HG02973 (cell line): ENCODE measurements around the gene STXBP2.

Experiments
- ATAC-seq: cut with Tn5 transposase; IDR thresholded peaks from one replicate; pipeline ENCODE4 v1.9.1; 2021; ENCODE audit warnings: moderate library complexity; ENCODE audit not compliant: unreplicated experiment

Gene STXBP2

GRCh38 chr19:7636691-7637373 is at the start of gene STXBP2:
STXBP2 (plus strand) TSS chr19:7637110; CDS start chr19:7637150, 40 bp downstream.
- peak; percentile 49 for ATAC-seq

DNA sequence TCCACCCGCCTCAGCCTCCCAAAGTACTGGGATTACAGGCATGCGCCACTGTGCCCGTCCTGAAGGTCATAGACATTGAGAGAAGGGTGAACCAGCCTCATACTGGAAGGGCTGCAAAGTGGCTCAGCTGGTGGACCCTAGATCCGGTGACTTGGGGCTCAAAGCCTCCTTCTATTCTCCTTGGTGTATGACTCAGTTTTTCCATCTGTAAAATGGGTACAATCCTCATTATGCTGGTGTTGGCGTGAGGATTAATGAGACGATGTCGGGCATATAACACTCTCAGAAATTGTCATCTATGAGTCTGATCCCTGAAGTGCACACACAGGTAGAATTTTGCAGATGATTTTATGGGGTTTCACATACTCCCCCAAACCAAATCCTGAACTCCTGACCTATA is 47.1 kb upstream of the STXBP2 start:
- ATAC-seq, result no peak

DNA sequence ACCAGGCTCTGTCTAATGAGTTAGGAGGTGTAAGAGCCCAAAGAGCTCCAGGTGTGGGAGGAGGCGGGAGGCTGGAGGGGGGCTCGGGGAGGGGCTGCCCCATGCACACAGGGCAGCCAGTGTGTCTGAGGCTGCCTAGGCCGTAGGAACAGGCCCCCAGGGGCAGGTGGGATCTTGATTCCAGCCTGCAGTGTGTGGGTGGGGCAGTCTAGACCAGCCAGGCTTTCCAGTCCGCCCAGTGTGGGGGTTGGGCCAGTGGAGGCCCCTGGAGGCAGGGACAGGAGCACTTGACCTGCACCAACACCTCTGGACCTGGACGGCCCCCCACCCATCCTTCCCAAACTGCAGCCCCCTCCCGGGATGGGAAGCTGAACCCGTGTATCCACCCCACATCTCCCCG is 46.7 kb upstream of the STXBP2 start:
- ATAC-seq, result no peak

DNA sequence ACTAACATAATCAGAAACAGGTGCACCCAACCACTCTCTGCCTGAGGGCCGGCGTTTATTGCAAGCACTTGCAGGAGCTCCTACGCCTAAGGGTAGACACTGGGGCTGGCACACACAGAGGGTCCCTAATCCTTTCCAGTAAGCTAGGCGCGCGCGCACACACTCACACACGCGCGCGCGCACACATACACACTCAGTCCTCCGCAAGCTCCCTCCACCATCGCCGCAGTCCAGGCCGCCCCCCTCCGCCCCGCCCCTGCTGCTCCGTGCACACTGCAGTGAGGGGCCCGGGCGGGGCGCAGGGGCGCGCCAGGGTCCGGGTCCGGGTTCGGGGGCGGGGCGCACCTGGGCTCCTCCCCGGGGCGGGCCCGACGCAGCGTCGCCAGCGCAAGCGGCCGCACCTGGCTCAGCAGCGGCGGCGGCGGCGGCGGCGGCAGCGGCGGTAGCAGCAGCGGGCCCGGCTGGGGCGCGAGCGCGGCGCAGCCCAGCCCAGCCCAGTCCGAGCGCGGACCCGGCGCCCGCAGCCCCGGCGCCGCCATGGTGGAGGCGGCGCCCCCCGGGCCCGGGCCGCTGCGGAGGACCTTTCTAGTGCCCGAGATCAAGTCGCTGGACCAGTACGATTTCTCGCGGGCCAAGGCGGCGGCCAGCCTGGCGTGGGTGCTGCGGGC is 41.3 kb upstream of the STXBP2 start, which contains the start of gene CAMSAP3:
Gene CAMSAP3, plus strand, starts transcription at position 398 of the 668 bp plus-strand sequence. Its CDS starts 140 bp downstream, at position 538.
- no peak for ATAC-seq

- no peak for ATAC-seq
Observed at GRCh38 chr19:7596211-7596937, 40.5 kb upstream of the STXBP2 start.

DNA sequence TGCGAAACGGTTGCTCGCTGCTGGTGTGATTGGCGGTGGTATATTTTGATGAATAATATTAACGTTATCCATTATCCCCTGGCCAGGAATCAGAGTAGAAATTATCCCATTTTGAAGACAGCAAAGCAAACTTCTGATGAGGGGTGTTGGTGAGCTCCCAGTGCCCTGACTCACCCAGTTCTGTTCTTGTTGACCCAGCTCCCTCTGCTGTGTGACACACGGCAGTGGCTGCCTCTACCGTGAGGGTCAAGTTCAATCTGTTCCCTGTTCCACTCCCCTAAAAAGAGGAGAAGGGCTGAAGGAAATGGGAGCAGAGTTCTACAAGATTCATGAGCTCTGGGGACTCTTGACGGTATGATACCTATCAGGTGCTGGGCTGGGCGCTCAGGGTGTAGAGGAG is 39.2 kb upstream of the STXBP2 start:
- ATAC-seq, result no peak

DNA sequence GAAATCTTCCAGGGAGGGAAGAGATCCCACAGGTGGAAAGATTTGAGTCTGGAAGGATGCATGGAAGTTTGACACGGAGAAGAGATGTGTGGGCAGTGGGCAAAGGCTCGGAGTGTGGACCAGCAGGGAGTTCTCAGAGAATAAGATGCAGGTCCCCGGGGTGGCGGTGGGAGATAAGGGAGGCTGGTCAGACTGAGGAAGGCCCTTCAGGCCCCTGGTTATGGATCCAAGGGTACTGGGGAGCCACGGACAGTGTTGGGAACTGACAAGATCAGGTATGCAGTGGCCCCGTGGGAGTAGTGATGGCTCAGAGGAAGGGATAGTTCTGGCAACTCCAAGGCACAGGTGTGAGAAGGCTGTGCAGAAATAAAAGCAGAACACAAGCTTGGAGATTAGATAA is 38.7 kb upstream of the STXBP2 start:
- no peak for ATAC-seq

- ATAC-seq, result no peak
Observed at GRCh38 chr19:7600721-7601120, 36.2 kb upstream of the STXBP2 start.

- no peak for ATAC-seq
Observed at GRCh38 chr19:7602240-7602934, 34.5 kb upstream of the STXBP2 start.

- no peak for ATAC-seq
Observed at GRCh38 chr19:7602935-7603497, 33.9 kb upstream of the STXBP2 start.

- no peak for ATAC-seq
Observed at GRCh38 chr19:7603919-7604318, 33.0 kb upstream of the STXBP2 start.

GRCh38 chr19:7605490-7606222 is 31.3 kb upstream of the STXBP2 start:
- no peak for ATAC-seq

DNA sequence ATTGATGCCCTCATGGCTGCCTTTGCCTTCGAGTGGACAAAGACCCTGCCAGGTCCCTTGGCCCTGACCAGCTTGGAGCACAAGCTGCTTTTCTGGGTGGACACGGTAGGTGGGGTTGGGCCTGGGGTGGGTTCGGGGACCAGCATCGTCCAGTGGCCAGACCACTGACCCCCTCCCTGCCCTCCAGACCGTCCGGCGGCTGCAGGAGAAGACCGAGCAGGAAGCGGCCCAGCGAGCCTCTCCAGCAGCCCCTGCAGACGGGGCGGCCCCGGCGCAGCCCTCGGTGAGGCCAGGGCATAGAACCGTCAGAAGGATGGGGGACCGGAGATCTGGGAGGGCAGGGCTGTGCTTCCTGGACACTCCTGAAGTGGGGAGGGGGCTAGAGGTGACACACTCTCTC is 30.6 kb upstream of the STXBP2 start:
- ATAC-seq, result no peak

- ATAC-seq, result no peak
Observed at GRCh38 chr19:7607212-7607873, 29.6 kb upstream of the STXBP2 start.

DNA sequence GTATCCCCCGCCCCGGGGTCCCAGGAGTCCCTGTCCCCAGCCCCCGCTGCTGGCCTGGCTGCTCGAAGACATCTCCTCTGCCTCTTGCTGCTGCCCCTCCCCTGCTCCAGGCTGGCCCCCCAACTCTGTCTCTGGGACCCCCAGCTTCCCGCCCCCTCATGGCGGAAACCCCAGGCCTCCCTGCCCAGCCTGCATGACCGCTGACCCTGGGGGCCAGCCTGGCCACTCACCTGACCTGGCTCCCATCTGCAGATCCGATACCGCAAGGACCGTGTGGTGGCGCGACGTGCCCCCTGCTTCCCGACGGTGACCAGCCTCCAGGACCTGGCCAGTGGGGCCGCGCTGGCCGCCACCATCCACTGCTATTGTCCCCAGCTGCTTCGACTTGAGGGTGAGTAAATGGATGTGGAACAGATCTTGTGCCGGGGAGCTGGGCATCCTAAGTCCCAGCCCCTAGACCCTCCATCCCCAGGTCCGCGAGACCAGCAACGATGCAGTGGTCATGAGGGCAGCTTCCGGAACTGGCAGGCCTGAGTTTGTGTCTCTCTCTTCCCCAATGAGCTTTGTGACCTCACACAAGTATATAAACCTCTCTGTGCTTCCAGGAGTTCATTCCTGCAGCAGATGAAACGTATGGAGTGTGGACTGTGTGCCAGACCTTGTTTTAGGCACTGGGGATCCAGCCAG is 28.9 kb upstream of the STXBP2 start:
- ATAC-seq, result no peak

DNA sequence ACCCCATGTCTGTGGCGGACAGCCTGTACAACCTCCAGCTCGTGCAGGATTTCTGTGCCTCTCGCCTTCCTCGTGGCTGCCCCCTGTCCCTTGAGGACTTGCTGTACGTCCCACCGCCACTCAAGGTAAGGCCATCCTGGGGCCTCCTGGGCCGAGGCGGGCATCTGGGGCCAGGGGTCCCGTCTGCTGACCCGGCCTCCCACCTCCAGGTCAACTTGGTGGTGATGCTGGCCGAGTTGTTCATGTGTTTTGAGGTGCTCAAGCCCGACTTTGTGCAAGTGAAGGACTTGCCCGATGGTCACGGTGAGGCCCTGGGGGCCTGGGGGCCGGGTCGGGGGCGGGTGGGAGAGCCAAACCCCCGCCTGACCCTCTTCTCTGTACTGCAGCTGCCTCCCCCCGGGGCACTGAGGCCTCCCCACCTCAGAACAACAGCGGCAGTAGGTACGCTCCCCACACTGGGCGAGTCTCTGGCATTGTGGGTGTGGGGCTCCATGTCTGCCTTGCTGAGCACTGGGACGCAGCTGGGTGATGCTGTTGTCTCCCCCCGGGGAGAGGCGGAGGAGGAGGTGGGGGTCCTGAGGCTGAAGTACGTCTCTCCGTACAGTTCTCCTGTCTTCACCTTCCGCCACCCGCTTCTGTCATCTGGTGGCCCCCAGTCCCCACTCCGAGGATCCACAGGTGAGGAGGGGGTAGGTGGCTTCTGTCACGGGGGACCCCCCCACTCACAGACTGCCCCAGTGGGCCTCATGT is 26.2 kb upstream of the STXBP2 start:
- no peak for ATAC-seq

GRCh38 chr19:7611541-7612279 is 25.2 kb upstream of the STXBP2 start:
- no peak for ATAC-seq
